SK-MEL-5 (cell line): ENCODE measurements around the gene TARP.
A peak's percentile ranks its signal among the peaks of the same experiment; 100 is the strongest.
"Not testable (repeated sequence)": the region's sequence is repeated elsewhere in the genome, so short reads cannot be mapped to it uniquely, and the experiment has no call there.

Experiments used
- DNase-seq: peaks from one replicate; pipeline ENCODE4 v3.0.0-alpha.2; 2016; ENCODE audit warnings: low read depth, low spot score
- in situ Hi-C: cut with HindIII; loops from 2 replicates; pipeline ENCODE4 v1.10.0; 2016; ENCODE audit warnings: low sequenced_read_pairs, high pct_unique_total_duplicates, low pct_unique_long_range_greater_than_20kb

TARP gene

DNA sequence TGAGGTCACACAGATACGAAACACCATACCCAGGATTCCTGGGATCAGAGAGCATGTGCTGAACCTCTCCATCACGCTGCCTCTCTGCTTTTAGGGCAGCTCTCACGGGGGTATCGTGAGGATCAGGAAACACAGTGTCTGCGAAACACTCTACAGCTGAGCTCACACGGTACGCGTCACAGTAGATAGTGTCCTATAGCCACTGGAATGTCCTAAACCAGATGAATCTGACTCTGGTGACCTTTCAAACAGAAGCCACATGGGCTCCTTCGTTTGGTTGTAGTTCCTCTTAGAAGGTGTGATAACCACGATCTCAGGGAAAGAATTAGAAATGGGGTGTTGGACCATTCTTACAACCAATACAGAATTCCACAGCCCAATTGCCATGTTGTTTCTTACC lies 34.3 kb downstream of the TARP start:
- in situ Hi-C loops, result not testable (repeated sequence)

DNA sequence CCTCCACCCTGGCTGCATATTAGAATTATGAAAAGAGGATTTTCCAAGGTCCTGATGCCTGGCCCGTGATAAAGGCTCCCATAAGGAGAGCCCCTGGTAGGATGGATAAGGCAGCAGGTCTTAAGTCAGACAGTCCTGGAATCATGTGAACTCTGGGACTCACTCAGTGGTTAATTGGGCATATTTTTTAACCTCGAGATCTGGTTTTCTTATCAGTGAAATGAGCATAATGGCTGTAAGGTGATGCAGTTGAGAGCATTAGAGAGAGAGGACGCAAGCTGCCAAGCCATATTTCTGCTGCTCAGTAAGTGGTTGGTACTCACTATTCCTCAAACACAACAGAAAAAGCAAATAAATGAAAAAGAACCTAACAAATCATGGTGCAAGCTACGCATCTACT lies 37.8 kb downstream of the TARP start:
- no peak for DNase-seq
- in situ Hi-C loops, result no loop called here

More for the DNA sequence above, 34.3 kb downstream of the TARP start:
- not testable (repeated sequence) for DNase-seq

DNA sequence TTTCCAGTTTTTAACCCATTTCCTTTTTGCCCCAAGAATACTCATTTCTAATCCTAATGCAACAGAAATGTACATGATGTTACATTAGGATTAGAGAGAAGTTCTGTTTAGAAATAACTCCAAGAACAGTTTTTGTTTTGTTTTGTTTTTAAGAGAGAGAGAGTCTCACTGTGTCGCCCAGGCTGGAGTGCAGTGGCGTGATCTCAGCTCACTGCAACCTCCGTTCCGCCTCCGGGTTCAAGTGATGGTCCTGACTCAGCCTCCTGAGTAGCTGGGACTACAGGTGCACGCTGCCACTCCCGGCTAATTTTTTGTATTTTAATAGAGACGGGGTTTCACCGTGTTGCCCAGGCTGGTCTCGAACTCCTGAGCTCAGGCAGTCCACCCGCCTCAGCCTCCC lies 38.7 kb downstream of the TARP start:
- DNase-seq, in situ Hi-C loops: not testable (repeated sequence)

DNA sequence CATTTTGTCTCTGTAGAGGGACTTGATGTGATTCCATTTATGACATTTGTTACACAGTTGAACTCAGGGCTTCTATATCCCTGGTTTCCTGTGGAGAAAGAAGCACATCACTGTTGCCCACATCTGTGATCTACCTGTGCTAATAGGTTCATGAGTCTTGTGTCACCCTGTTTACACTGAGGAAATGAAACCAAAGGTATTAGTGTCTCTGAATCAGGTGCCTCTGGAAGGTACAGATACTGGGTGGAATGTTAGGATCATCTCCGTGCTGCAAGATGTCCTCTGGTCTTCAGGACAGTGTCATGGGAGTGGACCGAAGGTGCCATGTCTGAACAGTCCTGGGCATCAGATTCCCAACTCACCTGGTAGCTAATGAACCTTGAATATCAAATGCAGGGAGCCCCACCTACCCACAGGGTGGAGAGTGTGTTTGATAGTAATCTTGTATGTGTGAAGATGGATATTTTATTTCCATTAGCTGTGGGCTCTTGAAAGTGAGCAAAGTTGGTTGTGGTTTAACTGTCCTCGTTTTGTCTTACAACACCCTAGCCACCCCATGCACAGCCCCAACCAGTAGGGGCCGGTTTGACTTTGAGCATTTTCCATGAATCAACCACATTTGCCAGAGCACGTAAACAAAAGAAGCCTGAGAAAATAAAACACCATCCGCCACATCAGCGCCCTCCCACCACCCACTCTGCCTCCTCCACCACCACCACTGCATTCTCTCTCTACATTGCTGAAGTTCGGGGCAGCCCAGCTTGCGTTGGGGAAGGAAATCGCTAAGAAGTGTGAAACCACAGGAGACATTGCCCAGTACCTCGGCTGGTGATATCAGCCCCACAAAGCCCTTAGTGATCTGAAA lies 40.7 kb downstream of the TARP start:
- in situ Hi-C loops, result no loop called here
- DNase-seq, result no peak

DNA sequence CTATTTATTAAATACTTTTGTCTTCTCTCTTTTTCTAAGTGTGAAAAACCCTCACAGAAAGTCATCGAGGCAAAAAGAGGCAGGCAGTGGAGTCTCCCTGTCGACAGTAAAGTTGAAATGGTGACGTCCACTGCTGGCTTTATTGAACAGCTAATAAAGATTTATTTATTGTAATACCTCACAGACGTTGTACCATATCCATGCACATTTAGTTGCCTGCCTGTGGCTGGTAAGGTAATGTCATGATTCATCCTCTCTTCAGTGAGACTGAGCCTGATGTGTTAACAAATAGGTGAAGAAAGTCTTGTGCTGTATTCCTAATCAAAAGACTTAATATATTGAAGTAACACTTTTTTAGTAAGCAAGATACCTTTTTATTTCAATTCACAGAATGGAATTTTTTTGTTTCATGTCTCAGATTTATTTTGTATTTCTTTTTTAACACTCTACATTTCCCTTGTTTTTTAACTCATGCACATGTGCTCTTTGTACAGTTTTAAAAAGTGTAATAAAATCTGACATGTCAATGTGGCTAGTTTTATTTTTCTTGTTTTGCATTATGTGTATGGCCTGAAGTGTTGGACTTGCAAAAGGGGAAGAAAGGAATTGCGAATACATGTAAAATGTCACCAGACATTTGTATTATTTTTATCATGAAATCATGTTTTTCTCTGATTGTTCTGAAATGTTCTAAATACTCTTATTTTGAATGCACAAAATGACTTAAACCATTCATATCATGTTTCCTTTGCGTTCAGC lies 43.4 kb downstream of the TARP start:
- no peak for DNase-seq
- in situ Hi-C loops, result no loop called here

DNA sequence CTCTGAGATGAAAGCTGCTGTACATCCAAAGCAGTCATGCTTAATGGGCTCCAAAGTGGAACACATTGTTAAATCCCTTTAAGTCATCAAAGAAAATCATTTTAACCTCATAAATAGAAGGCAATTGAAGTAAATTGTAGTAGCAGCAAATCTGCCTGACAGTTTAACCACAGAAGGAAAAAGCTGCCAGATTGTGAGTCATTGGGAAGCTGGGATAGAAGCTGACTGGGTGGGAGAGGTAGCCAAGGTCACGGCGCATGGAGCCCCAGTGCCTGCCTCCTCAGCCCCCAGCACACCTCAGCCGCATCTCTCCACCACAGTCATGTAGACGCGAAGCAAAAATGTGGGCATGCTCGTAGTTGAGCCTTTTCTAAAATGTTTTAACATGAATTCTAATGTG lies 44.0 kb downstream of the TARP start:
- in situ Hi-C loops, result no loop called here
- no peak for DNase-seq

DNA sequence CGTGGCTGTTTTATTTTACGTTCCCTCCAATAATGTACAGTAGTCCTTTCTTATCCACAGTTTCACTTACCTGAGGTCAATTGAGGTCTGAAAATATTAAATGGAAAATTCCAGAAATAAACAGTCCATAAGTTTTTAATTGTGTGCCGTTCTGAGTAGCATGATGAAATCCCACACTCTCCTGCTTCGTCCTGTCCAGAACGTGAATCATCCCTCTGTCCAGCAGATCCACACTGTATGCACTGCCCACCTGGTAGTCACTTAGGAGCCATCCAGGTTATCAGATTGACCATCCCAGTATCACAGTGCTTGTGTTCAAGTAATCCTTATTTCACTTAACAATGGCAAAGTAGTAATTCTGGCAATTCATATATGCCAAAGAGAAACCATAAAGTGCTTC lies 49.0 kb downstream of the TARP start:
- no peak for DNase-seq
- in situ Hi-C loops, result no loop called here

DNA sequence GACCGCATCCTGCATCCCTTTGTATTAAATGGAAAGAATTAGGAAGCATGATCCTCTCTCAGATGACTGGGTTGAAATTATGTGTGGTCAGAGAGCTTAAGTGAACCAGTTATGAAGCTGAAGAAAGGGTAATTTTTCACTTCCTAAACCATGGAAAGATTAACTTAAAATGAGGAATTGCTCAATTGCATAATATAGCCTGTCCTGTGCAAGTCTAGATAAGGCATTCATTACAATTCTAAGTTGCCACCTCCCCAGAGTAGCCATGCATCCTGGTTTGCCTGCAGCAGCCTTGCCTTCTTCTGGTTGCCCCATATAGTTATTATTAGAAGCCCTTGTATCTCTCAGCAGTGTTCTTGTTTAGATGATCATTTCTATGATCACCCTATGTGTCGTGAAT lies 50.1 kb downstream of the TARP start:
- in situ Hi-C loops, result no loop called here
- DNase-seq, result no peak

DNA sequence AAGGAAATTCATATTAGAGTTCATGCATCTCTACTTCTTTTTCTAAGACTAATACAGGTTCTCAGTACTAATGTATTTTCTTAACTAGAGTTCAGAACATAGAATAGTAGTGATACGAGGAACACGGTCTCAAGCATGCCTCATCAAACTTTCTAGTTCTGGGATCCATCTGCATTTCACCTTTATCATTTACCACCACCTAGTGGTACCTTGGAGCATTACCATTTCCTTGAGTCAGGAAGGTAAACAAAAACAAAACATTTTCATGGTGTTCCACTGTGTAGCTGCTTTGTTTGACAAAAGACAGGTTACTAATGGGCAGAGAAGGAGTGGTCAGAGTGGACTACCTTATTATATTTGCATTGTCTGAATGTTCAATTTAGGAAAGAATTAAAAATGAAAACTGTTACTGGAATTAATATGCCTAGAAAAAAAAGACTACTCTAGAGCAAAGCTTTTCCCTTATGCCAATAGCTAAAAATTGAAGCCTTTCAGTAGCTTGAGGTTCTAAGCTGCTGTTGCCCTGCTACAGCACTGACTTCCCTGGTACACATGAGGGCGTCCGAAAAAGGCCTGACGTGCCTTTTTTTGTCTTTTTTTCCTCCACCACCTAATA lies 50.8 kb downstream of the TARP start:
- in situ Hi-C loops, result no loop called here
- DNase-seq, result peak; percentile 79

DNA sequence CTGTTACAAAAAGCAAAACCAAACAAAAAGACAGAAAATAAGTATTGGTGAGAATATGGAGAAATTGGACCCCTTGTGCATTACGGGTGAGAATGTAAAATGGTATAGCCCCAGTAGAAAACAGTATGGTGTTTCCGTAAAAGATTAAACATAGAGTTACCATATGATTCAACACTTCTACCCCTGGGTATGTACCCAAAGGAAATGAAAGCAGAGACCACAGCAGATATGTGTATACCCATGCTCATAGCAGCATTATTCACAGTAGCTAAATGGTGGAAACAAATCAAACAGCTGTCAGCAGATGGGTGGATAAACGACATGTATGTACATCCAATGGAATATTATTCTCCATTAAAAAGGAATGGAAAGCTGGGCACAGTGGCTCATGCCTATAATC lies 53.0 kb downstream of the TARP start:
- DNase-seq, result no peak
- in situ Hi-C loops, result no loop called here

DNA sequence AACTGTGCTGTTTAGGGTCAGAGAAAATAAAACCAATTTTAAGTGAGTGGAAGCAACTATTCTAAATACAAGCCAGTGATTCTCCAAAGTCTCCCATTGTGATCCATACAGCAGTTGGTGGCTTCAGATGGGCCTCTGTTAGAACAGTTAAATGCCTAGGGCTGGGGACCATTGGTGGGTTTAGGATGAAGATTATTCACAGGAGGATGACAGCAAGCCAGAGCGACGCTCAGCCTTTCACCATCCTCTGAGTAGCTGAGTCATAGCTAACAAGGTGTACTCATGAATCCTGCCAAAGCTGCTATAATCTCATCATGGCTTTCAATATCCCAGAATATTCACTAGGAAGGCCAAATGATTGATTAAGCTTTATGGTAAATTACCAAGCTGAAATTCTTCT lies 55.8 kb downstream of the TARP start:
- DNase-seq, result no peak
- in situ Hi-C loops, result no loop called here

DNA sequence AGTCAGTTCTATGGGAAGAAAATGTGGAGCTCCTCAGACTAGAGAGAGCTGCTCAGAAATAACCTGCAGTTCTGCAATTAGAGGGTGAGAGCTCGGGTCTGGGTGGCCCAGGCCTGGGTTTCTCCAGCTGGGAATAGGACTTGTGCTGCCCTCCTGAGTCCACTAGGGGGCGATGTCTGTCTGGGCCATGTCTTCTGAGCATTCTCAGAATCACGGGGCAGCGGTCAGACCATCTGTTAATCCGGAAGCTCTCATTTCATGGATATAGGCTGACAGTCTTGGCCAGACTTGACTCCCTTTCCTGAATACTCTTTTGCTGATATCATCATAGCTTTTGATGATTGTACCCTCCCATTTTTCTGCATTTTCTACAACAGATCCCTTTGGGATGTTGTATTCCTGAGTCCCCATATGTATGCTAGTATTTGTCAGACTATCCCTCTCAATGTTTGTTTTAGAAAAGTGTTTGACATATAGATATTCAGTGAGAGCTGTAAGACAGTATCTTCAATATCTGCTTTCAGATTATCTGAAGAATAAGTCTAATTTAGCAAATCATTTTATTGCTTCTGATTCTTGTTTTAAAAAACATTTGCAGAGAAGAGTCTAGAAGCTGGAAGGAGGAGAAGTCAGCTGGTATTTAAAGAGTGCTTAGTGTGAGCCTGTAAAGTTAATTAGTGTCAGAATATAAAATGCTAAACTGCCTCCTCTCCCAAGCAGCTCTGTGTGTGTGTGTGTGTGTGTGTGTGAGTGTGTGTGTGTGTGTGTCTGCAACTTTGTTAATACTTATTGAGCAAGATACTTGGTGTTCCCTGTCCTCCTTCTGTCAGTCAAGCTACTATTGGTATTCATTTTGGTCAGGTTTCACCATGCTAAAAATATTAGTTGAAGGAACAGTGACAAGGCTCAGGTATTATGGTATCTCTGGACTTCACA lies 57.4 kb downstream of the TARP start:
- in situ Hi-C loops, result no loop called here
- peak; percentile 96 for DNase-seq

DNA sequence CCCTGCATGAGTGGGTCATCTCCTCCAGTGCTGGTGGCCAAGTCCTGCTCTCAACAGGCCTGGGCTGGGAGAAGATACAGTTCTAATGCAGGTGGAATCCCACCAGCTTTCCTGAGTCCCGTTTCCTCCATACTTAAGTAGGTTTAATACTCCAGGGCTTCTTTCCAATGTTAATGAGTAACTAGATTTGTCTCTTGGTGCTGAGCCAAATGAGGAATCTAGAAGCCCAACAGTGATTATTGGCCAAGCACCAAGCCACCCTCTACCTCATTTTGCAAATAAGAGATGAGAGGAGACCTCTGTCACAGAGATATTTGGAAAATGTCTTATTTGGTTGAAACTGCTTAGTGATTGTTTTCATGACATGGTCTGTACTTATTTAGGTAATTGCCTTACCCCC lies 58.3 kb downstream of the TARP start:
- no peak for DNase-seq
- in situ Hi-C loops, result no loop called here

DNA sequence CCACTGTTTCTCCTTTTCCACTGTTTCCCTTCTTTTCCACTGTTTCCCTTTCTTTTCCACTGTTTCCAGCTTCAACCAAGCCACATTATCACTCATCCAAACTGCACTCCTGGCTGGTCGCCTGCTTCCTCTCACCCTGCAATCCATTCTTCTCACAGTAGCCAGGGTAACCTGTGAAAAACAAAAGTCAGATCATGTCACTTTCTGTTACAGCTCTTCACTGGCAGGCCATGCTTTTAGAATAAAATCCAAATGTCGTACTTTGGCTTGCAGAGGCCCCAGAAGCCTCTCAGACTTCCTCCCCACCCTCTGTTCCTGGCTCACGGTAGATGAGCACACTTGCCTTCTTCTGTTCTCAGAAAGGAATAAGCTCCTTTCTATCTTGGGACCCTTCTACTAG lies 61.5 kb downstream of the TARP start:
- no peak for DNase-seq
- in situ Hi-C loops, result no loop called here

DNA sequence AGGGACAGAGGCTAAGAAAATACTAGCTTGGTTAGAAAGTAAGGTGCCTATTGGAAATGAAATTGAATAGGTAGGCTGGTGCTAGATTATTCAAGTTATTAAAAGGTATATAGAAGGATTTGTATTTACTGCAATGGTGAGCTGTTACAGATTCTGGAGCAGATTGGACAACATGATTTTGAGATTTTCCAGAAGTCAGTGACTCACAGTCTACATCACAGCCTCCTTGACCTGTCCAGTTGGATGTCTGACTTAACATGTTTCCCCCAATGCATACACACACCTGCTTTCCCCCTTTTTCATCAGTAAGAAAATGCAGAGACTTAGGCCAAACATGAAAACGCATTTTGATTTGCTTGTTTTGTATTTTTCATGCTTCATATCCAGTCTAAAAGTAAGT lies 62.0 kb downstream of the TARP start:
- in situ Hi-C loops, result no loop called here
- no peak for DNase-seq
